Measurements from ENCODE around the gene ADAMTS5.

- TF ChIP-seq POLR2AphosphoS5 (IDR thresholded peaks at IDR 0.05) (no peak), CTCF (IDR thresholded peaks at IDR 0.05) (no peak), POLR2A (IDR thresholded peaks at IDR 0.05) (no peak), EP300 (IDR thresholded peaks at IDR 0.05) (no peak)
Measured at GRCh38 chr21:26881504-26882228, 85.2 kb downstream of the ADAMTS5 start.
